ENCODE results near the gene CLCN1. TPM values are rescaled to one million over a fixed set of nuclear protein-coding genes. Genes with fewer than 3 reads are reported as not detected.
"Not testable (repeated sequence)": the region's sequence is repeated elsewhere in the genome, so short reads cannot be mapped to it uniquely, and the experiment has no call there.

The CLCN1 gene
- total RNA-seq, 1 donor from 2014 or later = not detected

DNA sequence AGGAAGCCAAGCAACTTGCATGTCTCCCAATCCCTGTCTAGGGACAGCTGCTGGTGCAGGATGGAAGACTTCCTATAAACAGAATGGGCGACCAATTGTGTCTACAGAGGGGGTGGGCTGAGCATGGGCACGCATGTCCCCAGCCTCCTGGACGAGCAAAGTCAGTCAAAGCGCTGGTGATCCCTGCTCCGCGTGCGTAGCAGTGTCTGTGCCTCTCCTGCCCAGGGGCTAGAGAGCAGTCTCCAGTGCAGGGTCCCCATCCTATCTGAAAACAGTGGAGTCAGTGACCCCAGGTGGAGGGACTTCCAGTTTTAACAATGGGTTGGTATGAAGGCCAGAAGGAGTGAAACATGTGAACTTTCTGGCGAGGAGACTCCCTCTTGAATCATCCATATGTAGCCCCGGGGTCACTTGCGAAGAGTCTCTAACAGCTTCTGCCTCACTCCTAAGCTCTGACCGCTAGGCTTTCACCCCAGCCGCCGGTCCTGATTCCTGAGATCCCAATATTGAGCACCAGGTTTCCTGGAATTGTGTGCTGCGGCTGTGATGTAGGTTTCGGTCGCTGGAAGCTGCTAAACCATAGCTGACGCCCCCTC lies 28.5 kb upstream of the CLCN1 start:
- Mint-ChIP-seq H3K4me3 (ENCODE audit: unreplicated experiment) (peak overlapping the region; percentile 60), H3K27ac (ENCODE audit: unreplicated experiment) (peak overlapping the region; percentile 26), H3K27me3 (ENCODE audit: unreplicated experiment) (peaks cover 18% of the 10 kb centered on the region), H3K9me3 (ENCODE audit: unreplicated experiment) (peaks cover 4% of the 10 kb centered on the region), H3K4me1 (ENCODE audit: unreplicated experiment) (peaks cover 63% of the 10 kb centered on the region), H3K36me3 (ENCODE audit: low read depth, unreplicated experiment) (peaks cover 21% of the 10 kb centered on the region)
- no peak for DNase-seq (ENCODE audit: low spot score)
- TF ChIP-seq, protein P1, sequence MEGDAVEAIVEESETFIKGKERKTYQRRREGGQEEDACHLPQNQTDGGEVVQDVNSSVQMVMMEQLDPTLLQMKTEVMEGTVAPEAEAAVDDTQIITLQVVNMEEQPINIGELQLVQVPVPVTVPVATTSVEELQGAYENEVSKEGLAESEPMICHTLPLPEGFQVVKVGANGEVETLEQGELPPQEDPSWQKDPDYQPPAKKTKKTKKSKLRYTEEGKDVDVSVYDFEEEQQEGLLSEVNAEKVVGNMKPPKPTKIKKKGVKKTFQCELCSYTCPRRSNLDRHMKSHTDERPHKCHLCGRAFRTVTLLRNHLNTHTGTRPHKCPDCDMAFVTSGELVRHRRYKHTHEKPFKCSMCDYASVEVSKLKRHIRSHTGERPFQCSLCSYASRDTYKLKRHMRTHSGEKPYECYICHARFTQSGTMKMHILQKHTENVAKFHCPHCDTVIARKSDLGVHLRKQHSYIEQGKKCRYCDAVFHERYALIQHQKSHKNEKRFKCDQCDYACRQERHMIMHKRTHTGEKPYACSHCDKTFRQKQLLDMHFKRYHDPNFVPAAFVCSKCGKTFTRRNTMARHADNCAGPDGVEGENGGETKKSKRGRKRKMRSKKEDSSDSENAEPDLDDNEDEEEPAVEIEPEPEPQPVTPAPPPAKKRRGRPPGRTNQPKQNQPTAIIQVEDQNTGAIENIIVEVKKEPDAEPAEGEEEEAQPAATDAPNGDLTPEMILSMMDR (IDR thresholded peaks at IDR 0.05; ENCODE audit: unreplicated experiment) = no peak

GRCh38 chr7:143287935-143288826 lies 27.7 kb upstream of the CLCN1 start, which contains the start of gene CASP2:
Gene CASP2, plus strand, starts transcription at chr7:143288351. Its CDS starts 105 bp downstream, at chr7:143288456.
- H3K9me3 Mint-ChIP-seq (ENCODE audit: unreplicated experiment) = peaks cover 4% of the 10 kb centered on the region
- peaks cover 24% of the 10 kb centered on the region for H3K36me3 Mint-ChIP-seq (ENCODE audit: low read depth, unreplicated experiment)
- peak within 1 kb of the TSS; percentile 99 for H3K4me3 Mint-ChIP-seq (ENCODE audit: unreplicated experiment)
- peaks cover 60% of the 10 kb centered on the region for H3K4me1 Mint-ChIP-seq (ENCODE audit: unreplicated experiment)
- peak within 1 kb of the TSS; percentile 98 for H3K27ac Mint-ChIP-seq (ENCODE audit: unreplicated experiment)
- TF ChIP-seq, protein P1 (IDR thresholded peaks at IDR 0.05; ENCODE audit: unreplicated experiment) = no peak
- peak; percentile 98 for DNase-seq (ENCODE audit: low spot score)
- peaks cover 18% of the 10 kb centered on the region for H3K27me3 Mint-ChIP-seq (ENCODE audit: unreplicated experiment)

GRCh38 chr7:143288836-143289235 lies 27.1 kb upstream of the CLCN1 start:
- peak overlapping the region; percentile 99 for H3K4me3 Mint-ChIP-seq (ENCODE audit: unreplicated experiment)
- TF ChIP-seq, protein P1 (IDR thresholded peaks at IDR 0.05; ENCODE audit: unreplicated experiment) = no peak
- peak overlapping the region; percentile 98 for H3K27ac Mint-ChIP-seq (ENCODE audit: unreplicated experiment)
- no peak for DNase-seq (ENCODE audit: low spot score)
- H3K36me3 Mint-ChIP-seq (ENCODE audit: low read depth, unreplicated experiment) = peaks cover 30% of the 10 kb centered on the region
- peaks cover 18% of the 10 kb centered on the region for H3K27me3 Mint-ChIP-seq (ENCODE audit: unreplicated experiment)
- H3K4me1 Mint-ChIP-seq (ENCODE audit: unreplicated experiment) = peaks cover 54% of the 10 kb centered on the region
- peaks cover 4% of the 10 kb centered on the region for H3K9me3 Mint-ChIP-seq (ENCODE audit: unreplicated experiment)

DNA sequence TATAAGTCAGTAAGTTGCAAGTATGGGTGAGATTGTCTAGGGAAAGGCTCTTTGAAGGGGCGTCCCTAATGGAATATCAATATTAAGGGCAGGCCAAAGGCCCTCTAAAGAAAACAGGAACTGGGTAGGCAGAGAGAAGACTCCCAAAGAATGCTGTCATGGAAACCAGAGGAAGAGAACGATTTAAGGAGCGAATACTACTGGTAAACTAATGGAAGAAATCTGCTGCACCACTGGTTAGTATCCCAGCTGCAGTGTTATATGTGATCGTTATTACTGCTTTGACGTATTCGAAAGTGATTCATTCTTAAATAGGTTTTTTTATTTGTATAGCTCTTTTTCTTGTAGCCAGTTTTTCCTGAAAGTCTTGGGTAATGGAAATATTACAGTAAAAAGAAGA lies 26.5 kb upstream of the CLCN1 start:
- Mint-ChIP-seq H3K4me3 (ENCODE audit: unreplicated experiment) (peak overlapping the region; percentile 99), H3K27ac (ENCODE audit: unreplicated experiment) (peak overlapping the region; percentile 98), H3K4me1 (ENCODE audit: unreplicated experiment) (peaks cover 48% of the 10 kb centered on the region), H3K36me3 (ENCODE audit: low read depth, unreplicated experiment) (peaks cover 35% of the 10 kb centered on the region), H3K27me3 (ENCODE audit: unreplicated experiment) (peaks cover 18% of the 10 kb centered on the region), H3K9me3 (ENCODE audit: unreplicated experiment) (peaks cover 4% of the 10 kb centered on the region)
- DNase-seq (ENCODE audit: low spot score) = no peak
- TF ChIP-seq, protein P1 (IDR thresholded peaks at IDR 0.05; ENCODE audit: unreplicated experiment) = no peak

DNA sequence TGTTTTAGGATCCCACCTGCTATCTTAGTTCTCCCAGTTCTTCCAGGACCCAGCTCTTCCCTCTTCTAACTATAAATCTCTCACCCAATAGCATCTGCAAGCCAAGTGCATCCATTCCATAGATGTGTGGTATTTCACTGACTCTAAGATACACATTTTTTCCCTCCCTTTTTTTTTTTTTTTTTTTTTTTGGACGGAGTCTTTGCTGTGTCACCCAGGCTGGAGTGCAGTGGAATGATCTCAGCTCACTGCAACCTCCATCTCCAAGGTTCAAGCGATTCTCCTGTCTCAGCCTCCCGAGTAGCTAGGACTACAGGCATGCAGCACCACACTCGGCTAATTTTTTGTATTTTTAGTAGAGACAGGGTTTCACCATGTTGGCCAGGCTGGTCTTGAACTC lies 26.0 kb upstream of the CLCN1 start:
- H3K36me3 Mint-ChIP-seq (ENCODE audit: low read depth, unreplicated experiment) = peaks cover 40% of the 10 kb centered on the region
- peak overlapping the region; percentile 99 for H3K4me3 Mint-ChIP-seq (ENCODE audit: unreplicated experiment)
- DNase-seq (ENCODE audit: low spot score); H3K9me3 Mint-ChIP-seq (ENCODE audit: unreplicated experiment): not testable (repeated sequence)
- peak overlapping the region; percentile 98 for H3K27ac Mint-ChIP-seq (ENCODE audit: unreplicated experiment)
- H3K27me3 Mint-ChIP-seq (ENCODE audit: unreplicated experiment) = peaks cover 18% of the 10 kb centered on the region
- peaks cover 43% of the 10 kb centered on the region for H3K4me1 Mint-ChIP-seq (ENCODE audit: unreplicated experiment)
